ENCODE data around the gene ATP8B1.

The ATP8B1 gene

DNA sequence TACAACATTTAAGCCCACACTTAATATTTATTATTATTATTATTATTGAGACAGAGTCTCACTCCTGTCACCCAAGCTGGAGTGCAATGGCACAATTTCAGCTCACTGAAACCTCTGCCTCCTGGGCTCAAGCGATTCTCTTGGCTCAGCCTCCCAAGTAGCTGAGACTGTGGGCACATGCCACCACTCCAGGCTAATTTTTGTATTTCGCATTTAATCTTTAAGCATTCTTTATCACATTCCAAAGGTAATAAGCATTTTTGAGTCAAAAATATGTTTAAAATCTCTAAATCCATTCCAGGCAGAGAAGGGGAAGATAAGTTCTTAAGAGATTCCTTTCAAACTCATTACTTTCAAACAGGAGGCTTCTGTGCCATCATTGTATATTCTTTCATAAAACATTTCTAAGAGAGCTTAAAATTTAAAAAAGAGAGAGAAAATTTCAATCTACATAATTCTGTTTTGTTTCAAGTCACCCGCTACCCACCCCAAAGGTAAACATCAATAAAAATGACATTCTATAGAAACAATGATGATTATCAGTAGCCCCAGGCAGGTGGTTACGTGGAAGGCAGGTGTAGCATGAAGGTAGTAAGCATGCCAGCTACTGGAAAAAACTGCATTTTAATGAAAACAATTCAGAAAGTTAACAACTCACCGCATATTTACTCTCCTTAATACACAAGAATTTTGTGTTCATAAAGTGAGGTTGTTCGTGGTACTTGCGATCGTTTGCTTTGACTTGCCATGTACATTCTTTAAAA lies 97.1 kb downstream of the ATP8B1 start:
- Histone ChIP-seq H3K79me2 (ENCODE audit: insufficient read depth, low read length) (no peaks in the 10 kb centered on the region), H3K4me1 (ENCODE audit: insufficient read depth, low read length, poor library complexity, severe bottlenecking) (no peaks in the 10 kb centered on the region), H2AFZ (ENCODE audit: low read length) (no peak overlapping the region), H3K9me2 (replicated peaks; ENCODE audit: low read depth, low read length) (no peaks in the 10 kb centered on the region), H3K27me3 (ENCODE audit: insufficient read depth, low read length, poor library complexity, severe bottlenecking) (no peaks in the 10 kb centered on the region), H4K20me1 (ENCODE audit: insufficient read depth, low read length, poor library complexity, severe bottlenecking) (no peaks in the 10 kb centered on the region), H3K9ac (ENCODE audit: low read depth, low read length, poor library complexity, severe bottlenecking) (no peak overlapping the region), H3K4me2 (ENCODE audit: low read depth, low read length, poor library complexity, severe bottlenecking) (no peak overlapping the region), H3K36me3 (ENCODE audit: insufficient read depth, low read length) (no peaks in the 10 kb centered on the region), H3K4me3 (ENCODE audit: low read length, poor library complexity, severe bottlenecking) (no peak overlapping the region), H3K9me3 (ENCODE audit: insufficient read depth, low read depth, low read length) (no peaks in the 10 kb centered on the region), H3F3A (ENCODE audit: low read depth) (no peaks in the 10 kb centered on the region)
- no peak for TF ChIP-seq EZH2phosphoT487 (IDR thresholded peaks at IDR 0.05; ENCODE audit: borderline replicate concordance)
- TF ChIP-seq, protein P1, sequence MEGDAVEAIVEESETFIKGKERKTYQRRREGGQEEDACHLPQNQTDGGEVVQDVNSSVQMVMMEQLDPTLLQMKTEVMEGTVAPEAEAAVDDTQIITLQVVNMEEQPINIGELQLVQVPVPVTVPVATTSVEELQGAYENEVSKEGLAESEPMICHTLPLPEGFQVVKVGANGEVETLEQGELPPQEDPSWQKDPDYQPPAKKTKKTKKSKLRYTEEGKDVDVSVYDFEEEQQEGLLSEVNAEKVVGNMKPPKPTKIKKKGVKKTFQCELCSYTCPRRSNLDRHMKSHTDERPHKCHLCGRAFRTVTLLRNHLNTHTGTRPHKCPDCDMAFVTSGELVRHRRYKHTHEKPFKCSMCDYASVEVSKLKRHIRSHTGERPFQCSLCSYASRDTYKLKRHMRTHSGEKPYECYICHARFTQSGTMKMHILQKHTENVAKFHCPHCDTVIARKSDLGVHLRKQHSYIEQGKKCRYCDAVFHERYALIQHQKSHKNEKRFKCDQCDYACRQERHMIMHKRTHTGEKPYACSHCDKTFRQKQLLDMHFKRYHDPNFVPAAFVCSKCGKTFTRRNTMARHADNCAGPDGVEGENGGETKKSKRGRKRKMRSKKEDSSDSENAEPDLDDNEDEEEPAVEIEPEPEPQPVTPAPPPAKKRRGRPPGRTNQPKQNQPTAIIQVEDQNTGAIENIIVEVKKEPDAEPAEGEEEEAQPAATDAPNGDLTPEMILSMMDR (conservative IDR thresholded peaks at IDR 0.05; ENCODE audit: low read length) = no peak

DNA sequence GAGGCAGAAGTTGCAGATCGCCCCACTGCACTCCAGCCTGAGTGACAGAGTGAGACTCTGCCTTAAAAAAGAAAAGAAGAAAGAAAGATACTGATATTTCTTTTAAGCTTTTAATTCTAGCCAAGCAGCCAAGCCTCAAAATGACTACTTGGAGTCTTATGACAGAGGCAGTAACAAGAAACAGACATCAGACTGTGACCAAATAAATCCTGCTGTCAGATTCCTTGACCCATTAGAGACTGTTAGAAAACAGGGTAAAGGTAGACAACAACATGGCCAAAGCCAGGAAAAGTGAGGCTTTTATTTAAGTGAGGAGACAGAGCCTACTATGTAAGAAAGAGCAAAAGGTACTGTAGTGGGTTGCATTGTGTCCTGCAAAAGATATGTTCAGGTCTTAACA lies 98.1 kb downstream of the ATP8B1 start:
- Histone ChIP-seq H3F3A (ENCODE audit: low read depth) (no peaks in the 10 kb centered on the region), H3K4me3 (ENCODE audit: low read length, poor library complexity, severe bottlenecking) (no peak overlapping the region), H4K20me1 (ENCODE audit: insufficient read depth, low read length, poor library complexity, severe bottlenecking) (no peaks in the 10 kb centered on the region), H2AFZ (ENCODE audit: low read length) (no peak overlapping the region), H3K4me1 (ENCODE audit: insufficient read depth, low read length, poor library complexity, severe bottlenecking) (no peaks in the 10 kb centered on the region), H3K9ac (ENCODE audit: low read depth, low read length, poor library complexity, severe bottlenecking) (no peak overlapping the region), H3K27me3 (ENCODE audit: insufficient read depth, low read length, poor library complexity, severe bottlenecking) (no peaks in the 10 kb centered on the region), H3K36me3 (ENCODE audit: insufficient read depth, low read length) (no peaks in the 10 kb centered on the region), H3K9me3 (ENCODE audit: insufficient read depth, low read depth, low read length) (no peaks in the 10 kb centered on the region), H3K79me2 (ENCODE audit: insufficient read depth, low read length) (no peaks in the 10 kb centered on the region), H3K4me2 (ENCODE audit: low read depth, low read length, poor library complexity, severe bottlenecking) (no peak overlapping the region), H3K9me2 (replicated peaks; ENCODE audit: low read depth, low read length) (no peaks in the 10 kb centered on the region)
- TF ChIP-seq, protein P1 (conservative IDR thresholded peaks at IDR 0.05; ENCODE audit: low read length) = no peak
- no peak for TF ChIP-seq EZH2phosphoT487 (IDR thresholded peaks at IDR 0.05; ENCODE audit: borderline replicate concordance)

GRCh38 chr18:57698571-57699276 lies 104.4 kb downstream of the ATP8B1 start:
- H4K20me1 ChIP-seq (ENCODE audit: insufficient read depth, low read length, poor library complexity, severe bottlenecking) = no peaks in the 10 kb centered on the region
- no peaks in the 10 kb centered on the region for H3K27me3 ChIP-seq (ENCODE audit: insufficient read depth, low read length, poor library complexity, severe bottlenecking)
- no peak overlapping the region for H3K4me2 ChIP-seq (ENCODE audit: low read depth, low read length, poor library complexity, severe bottlenecking)
- H3K4me1 ChIP-seq (ENCODE audit: insufficient read depth, low read length, poor library complexity, severe bottlenecking) = no peaks in the 10 kb centered on the region
- H3K36me3 ChIP-seq (ENCODE audit: insufficient read depth, low read length) = no peaks in the 10 kb centered on the region
- H3K79me2 ChIP-seq (ENCODE audit: insufficient read depth, low read length) = no peaks in the 10 kb centered on the region
- TF ChIP-seq, protein P1 (conservative IDR thresholded peaks at IDR 0.05; ENCODE audit: low read length) = no peak
- TF ChIP-seq EZH2phosphoT487 (IDR thresholded peaks at IDR 0.05; ENCODE audit: borderline replicate concordance) = no peak
- H3K9me3 ChIP-seq (ENCODE audit: insufficient read depth, low read depth, low read length) = no peaks in the 10 kb centered on the region
- H3K9me2 ChIP-seq (replicated peaks; ENCODE audit: low read depth, low read length) = no peaks in the 10 kb centered on the region
- no peaks in the 10 kb centered on the region for H3F3A ChIP-seq (ENCODE audit: low read depth)
- no peak overlapping the region for H2AFZ ChIP-seq (ENCODE audit: low read length)
- no peak overlapping the region for H3K4me3 ChIP-seq (ENCODE audit: low read length, poor library complexity, severe bottlenecking)
- H3K9ac ChIP-seq (ENCODE audit: low read depth, low read length, poor library complexity, severe bottlenecking) = no peak overlapping the region

Measured in Loucy (cell line).